ENCODE measurements around the gene FOXP1. TPM values are rescaled to one million over a fixed set of nuclear protein-coding genes. Genes with fewer than 3 reads are reported as not detected.

FOXP1 gene
- total RNA-seq, 1 experiment from 2014 or later: 75.3 TPM

DNA sequence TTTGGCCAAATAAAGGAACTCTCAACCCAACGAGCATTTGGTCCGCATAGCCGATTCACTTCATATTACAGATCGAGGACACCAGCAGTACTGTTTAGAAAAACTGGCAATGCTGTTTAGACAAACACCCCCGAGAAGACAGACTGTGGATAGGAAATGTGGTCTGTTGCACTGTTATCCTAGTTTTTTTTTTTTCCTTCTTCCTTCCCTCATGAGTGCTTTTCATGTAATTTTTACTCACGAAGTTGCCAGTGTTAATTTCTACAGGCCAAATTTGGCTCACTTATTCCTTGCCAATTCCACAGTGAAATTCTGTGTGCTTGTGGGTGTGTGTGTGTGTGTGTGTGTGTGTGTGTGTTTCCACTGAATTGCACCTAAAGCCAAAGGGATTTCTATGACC lies 165.7 kb downstream of the FOXP1 start:
- no peak overlapping the region for H2AFZ ChIP-seq (ENCODE audit: low read length)
- no peak overlapping the region for H2BK20ac ChIP-seq (ENCODE audit: low read depth, low read length, poor library complexity, severe bottlenecking)
- no peak overlapping the region for H4K8ac ChIP-seq (replicated peaks; ENCODE audit: insufficient read length, low read depth, low read length)
- no peak overlapping the region for H3K27ac Mint-ChIP-seq
- no peak overlapping the region for H3K4me2 ChIP-seq (ENCODE audit: insufficient read depth, insufficient read length, low read length)
- TF ChIP-seq, protein P1, sequence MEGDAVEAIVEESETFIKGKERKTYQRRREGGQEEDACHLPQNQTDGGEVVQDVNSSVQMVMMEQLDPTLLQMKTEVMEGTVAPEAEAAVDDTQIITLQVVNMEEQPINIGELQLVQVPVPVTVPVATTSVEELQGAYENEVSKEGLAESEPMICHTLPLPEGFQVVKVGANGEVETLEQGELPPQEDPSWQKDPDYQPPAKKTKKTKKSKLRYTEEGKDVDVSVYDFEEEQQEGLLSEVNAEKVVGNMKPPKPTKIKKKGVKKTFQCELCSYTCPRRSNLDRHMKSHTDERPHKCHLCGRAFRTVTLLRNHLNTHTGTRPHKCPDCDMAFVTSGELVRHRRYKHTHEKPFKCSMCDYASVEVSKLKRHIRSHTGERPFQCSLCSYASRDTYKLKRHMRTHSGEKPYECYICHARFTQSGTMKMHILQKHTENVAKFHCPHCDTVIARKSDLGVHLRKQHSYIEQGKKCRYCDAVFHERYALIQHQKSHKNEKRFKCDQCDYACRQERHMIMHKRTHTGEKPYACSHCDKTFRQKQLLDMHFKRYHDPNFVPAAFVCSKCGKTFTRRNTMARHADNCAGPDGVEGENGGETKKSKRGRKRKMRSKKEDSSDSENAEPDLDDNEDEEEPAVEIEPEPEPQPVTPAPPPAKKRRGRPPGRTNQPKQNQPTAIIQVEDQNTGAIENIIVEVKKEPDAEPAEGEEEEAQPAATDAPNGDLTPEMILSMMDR (conservative IDR thresholded peaks at IDR 0.05): no peak
- no peak overlapping the region for H2AK5ac ChIP-seq (ENCODE audit: insufficient read length, low read length)
- 0 out of 2 replicates have a peak, but pooled peaks cover 2% of the 10 kb centered on the region for H3K4me1 ChIP-seq (ENCODE audit: insufficient read depth, low read length)
- no peak overlapping the region for H2BK120ac ChIP-seq (ENCODE audit: low read depth, low read length, poor library complexity, severe bottlenecking)
- H3K23ac ChIP-seq (ENCODE audit: insufficient read length, low read depth, low read length): no peak overlapping the region
- no peak overlapping the region for H2BK12ac ChIP-seq (ENCODE audit: insufficient read length, low read depth, low read length)
- H4K20me1 ChIP-seq (ENCODE audit: control insufficient read depth, insufficient read depth, insufficient read length): peaks cover 2% of the 10 kb centered on the region
- no peak overlapping the region for H3K27ac ChIP-seq (ENCODE audit: insufficient read length, low read depth, low read length)
- no peak overlapping the region for H3K14ac ChIP-seq (ENCODE audit: insufficient read depth, low read length)
- peaks cover 15 to 18% of the 10 kb centered on the region in 2 experiments for H3K4me1 Mint-ChIP-seq
- H3T11ph ChIP-seq (ENCODE audit: low read length): no peak overlapping the region
- no peaks in the 10 kb centered on the region for H3K27me3 Mint-ChIP-seq (ENCODE audit: low read depth)
- H3K9me3 ChIP-seq (ENCODE audit: control insufficient read depth, low read depth, low read length): no peaks in the 10 kb centered on the region
- H3K23me2 ChIP-seq (ENCODE audit: insufficient read length, low read depth, low read length, poor library complexity, severe bottlenecking): no peaks in the 10 kb centered on the region
- no peak overlapping the region for H3K4me3 Mint-ChIP-seq
- H2BK5ac ChIP-seq (ENCODE audit: insufficient read length, low read length): no peak overlapping the region
- H3K79me1 ChIP-seq (ENCODE audit: insufficient read depth, low read depth, low read length, poor library complexity, severe bottlenecking): no peaks in the 10 kb centered on the region
- no peak overlapping the region for H4K5ac ChIP-seq (ENCODE audit: insufficient read length, low read depth, low read length)
- no CpG with 5 or more reads among the region's 6 CpGs for WGBS (ENCODE audit: extremely low coverage, insufficient read length, low lambda C conversion rate)
- no peak overlapping the region for H4K91ac ChIP-seq (ENCODE audit: insufficient read length, low read depth, low read length)
- no peak for DNase-seq
- H3K36me3 Mint-ChIP-seq (ENCODE audit: insufficient read depth in 1 of 3, low read depth in 3 of 3): no peaks in the 10 kb centered on the region
- no peak overlapping the region for H3K56ac ChIP-seq (ENCODE audit: insufficient read length, low read depth, low read length)
- H3K18ac ChIP-seq (ENCODE audit: insufficient read length, low read depth, low read length): no peak overlapping the region
- H2BK15ac ChIP-seq (ENCODE audit: low read depth, low read length): no peak overlapping the region
- H3K9ac ChIP-seq (ENCODE audit: extremely low read depth, insufficient read length, low read length): no peak overlapping the region
- no peaks in the 10 kb centered on the region for H3K27me3 ChIP-seq (ENCODE audit: insufficient read depth, low read length)
- H3K79me2 ChIP-seq (ENCODE audit: insufficient read depth, low read length): no peaks in the 10 kb centered on the region
- H3K4ac ChIP-seq (ENCODE audit: low read depth, low read length): no peak overlapping the region
- no peaks in the 10 kb centered on the region; a peak in 1 of 5 replicates for H3K9me3 Mint-ChIP-seq

Data from H9 (cell line).